Stimulated activated CD8-positive, alpha-beta memory T cell treated with anti-CD3 and anti-CD28 coated beads, Interleukin-4, amount 100 ng/mL, for 24 hours (primary cell): ENCODE data around the gene MYO1F.
"Not testable (repeated sequence)": the region's sequence is repeated elsewhere in the genome, so short reads cannot be mapped to it uniquely, and the experiment has no call there.

ENCODE experiments used
- DNase-seq: peaks from one replicate; pipeline ENCODE4 v3.0.0-alpha.2; 2020; ENCODE audit warnings: low read depth

MYO1F gene

GRCh38 chr19:8517551-8518442, 59.4 kb downstream of the MYO1F start:
- no peak for DNase-seq

DNA sequence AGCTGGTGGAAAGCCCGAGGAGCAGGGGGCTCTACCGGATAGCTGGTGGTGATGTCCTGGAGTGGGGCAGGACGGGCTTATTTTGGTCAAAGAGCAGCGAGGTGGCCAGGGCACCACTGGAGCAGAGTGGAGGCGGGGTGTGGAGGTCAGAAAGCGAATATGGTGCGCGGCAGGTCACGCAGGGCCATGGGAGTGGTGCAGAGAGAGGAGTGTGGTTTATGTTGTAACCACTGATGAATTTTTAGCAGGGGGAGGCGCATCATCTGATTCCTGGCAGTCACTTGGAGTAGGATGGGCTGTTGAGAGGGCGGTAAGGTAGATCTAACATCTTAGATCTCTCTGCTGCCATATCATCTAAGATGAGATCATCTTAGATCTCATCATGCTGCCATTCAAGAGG, 61.9 kb downstream of the MYO1F start:
- no peak for DNase-seq

DNA sequence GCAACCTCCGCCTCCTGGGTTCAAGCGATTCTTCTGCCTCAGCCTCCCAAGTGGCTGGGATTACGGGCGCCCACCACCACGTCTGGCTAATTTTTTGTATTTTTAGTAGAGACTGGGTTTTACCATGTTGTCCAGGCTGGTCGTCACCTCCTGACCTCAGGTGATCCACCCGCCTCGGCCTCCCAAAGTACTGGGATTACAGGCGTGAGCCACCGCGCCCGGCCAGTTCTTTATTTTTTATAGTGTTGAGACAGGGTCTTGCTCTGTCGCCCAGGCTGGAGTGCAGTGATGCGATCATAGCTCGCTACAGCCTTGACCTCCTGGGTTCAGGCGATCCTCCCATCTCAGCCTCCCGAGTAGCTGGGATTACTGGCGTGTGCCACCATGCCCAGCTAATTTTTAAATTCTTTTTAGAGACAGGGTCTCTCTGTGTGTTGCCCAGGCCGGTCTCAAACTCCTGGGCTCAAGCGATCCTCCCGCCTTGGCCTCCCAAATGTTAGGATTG, 62.7 kb downstream of the MYO1F start:
- DNase-seq = not testable (repeated sequence)

GRCh38 chr19:8513687-8514504, 63.3 kb downstream of the MYO1F start, which contains the start of gene ZNF414:
Gene ZNF414 (minus strand): TSS chr19:8514167. CDS start chr19:8514046, 121 bp downstream.
- peak; percentile 94 for DNase-seq

GRCh38 chr19:8513036-8513686, 64.1 kb downstream of the MYO1F start:
- DNase-seq = no peak

- DNase-seq = no peak
These were observed 64.9 kb downstream of the MYO1F start for GRCh38 chr19:8512115-8512967.

DNA sequence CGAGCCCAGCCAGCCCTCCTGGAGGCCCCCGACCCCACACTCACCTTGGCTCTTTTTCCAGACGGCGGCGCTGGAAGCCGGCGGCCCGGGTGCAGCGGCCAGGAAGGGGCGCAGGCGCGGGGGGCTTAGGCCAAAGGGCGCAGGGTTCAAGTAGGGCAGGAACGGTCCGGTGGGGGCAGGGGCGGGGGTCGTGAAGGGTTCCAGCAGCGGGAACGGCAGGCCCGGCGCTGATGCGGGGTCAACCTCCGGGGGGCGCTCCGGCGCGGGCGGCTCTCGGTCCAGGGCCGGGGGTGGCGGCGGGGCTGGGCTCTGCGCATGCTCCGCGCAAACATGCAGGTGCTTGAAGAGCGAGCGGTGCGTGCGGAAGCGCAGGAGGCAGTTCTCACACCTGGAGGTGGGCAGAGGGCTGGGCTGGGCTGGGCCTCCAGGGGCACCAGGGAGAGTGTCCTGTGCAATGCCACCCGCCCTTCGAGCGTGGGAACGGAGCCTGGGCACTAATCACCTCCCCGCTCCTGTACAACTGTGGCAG, 65.6 kb downstream of the MYO1F start:
- DNase-seq = no peak

DNA sequence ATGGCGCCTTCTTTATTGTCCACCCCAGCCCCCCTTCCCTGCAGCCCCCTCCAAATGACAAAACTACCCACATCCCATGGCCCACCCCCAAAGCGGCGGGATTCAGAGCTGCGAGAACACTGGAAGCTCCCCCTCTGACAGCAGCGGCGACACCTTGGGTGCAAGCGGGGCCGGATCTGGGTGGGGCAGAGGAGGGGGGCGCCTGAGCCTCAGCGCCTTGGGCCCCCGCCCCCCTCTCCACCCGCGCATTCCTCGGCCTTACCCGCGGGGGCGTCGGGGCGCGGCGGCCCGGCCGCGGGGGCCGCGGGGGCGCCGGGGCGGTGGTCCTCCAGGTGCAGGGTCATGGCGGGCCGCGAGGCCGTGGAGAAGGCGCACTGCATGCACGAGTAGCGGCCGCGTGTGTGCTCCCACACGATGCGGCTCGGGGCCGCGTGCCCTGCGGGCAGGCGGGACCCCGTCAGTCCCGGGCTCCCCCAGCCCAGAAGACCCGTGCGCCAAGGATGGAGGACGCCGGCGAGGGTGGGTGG, 66.6 kb downstream of the MYO1F start:
- no peak for DNase-seq

GRCh38 chr19:8506402-8506957, 70.8 kb downstream of the MYO1F start:
- no peak for DNase-seq

DNA sequence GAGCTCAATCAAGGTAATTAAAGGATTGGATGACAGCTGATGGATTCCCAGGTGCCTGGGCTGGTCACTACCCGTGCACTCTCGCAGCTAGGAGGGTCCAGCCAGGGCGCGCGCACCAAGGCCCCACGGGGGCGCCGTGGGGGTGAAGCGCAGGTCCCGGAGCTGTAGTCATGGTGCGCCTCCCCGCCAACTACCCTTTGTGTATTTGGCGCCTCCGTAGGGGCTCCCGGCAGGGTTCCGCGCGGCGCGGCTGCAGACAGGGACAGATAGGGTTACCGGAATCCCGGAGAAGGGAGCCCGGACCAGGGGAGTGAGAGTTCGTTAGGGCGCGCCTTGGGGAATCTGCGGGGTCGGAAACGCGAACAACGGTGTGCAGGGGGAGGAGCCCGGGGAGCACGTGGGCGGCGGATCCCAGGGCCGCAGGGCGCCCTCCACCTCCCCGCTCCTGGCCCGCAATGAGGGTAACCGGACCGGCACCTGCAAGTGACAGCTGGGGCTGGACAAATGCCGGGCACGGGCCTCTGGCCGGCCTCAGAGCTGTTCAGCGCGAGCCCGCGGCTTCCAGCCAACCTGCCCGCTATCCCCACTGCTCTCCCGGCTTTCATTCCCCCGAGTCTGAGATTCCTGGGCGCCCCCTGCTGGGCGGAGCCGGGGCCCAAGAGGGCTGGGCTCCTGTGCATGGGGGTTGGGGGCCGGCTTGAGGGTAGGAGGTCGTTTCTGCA, 71.4 kb downstream of the MYO1F start:
- DNase-seq = peak; percentile 56

DNA sequence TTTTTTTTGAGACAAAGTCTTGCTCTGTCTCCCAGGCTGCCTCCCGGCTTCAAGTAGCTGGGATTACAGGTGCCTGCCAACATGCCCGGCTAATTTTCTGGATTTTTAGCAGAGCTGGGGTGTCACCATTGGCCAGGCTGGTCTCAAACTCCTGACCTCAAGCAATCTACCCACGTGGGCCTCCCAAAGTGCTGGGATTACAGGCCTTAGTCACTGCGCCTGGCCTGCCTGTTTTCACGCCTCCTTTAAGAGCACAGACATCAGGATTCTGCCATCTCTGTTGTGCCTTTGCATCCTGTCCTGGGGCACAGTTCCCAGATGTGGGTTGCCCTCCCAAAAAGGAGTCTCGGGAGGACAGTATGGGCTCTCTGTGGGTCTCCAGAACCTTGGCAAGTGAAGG, 72.3 kb downstream of the MYO1F start:
- no peak for DNase-seq

GRCh38 chr19:8504171-8504570, 73.1 kb downstream of the MYO1F start:
- no peak for DNase-seq

DNA sequence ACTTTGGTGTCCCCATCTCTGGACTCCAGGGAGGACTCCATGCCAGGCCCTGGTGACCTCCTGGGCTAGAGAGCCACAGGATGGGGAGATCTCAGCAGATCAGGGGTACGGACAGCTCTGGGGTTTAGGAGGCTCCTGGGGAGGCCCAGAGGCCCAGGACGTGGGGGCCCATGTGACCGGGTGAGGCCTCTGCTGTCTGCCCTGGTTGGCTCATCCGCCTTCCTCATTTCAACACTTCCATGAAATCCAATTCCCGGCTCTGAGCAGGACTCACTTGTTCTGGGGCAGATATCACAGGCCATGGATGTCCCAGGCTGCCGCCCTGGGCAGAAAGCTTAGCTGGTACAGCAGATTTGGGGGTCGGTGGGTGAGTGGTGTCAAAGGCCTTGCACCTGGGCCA, 73.7 kb downstream of the MYO1F start:
- no peak for DNase-seq

GRCh38 chr19:8501981-8502380, 75.3 kb downstream of the MYO1F start:
- no peak for DNase-seq

DNA sequence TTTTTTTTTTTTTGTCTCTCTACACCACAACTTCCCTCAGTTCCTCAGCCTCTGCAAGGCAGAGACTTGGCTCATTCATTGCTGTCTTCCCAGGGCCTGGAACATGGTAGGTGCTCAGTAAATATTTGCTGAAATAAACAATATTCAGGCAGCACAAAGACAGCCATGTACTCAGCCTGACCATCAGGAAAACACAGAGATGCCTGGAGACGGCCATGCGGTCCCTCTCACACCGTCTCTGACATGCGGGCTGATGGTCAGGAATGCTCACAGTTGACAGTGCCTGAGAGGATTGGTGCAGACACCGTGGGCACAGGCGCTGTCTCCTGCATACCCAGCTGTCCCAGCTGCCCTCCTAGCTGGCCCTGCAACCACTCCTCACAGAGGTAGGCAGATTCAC, 75.7 kb downstream of the MYO1F start:
- no peak for DNase-seq

DNA sequence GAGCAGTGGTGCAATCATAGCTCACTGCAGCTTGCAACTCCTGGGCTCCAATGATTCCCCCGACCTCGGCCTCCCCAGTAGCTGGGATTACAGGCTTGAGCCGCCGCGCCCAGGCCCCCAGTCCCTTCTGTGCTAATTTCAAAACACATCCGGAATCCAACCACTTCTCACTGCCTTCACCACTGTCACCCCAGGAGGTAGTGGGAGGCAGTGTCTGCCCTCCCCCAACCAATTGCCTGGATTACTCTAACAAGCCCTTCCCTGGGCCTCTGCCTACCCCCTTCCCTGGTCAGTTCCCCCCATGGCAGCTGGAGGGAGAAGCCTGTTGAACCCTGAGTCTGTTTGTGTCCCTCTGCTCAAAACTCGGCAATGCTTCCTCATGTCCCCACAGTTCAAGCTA, 77.1 kb downstream of the MYO1F start:
- no peak for DNase-seq

DNA sequence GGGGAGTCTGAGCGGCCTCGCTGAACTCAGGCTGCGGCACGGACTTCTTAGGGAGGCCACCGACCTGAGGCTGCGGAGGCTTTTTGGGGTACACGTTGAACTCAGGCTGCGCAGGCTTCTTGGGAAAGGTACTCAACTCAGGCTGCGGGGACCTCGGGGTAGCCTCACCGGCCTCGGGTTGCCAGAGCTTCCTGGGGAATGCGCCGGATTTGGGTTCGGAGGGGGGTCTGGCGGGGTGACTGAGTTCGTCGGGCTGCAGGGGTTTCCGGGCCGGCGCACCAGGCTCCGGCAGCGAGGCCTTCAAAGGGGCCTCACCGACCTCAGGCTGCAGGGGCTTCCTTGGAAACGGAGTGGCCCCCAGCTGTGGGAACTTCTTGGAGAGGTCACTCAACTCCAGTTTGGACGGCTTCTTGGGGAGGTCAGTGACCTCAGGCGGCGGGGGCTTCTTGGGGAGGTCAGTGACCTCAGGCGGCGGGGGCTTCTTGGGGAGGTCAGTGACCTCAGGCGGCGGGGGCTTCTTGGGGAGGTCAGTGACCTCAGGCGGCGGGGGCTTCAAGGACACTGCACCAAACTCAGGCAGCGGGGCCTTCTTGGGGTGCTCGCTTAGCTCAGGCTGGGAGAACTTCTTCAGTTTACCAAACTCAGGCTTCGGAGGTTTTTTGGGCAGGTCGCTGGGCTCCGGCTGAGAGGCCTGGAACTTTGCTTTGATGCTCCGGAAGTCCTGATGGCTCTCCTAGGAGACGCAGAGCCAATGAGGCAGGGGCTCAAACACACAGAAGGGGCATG, 78.0 kb downstream of the MYO1F start:
- DNase-seq = no peak

GRCh38 chr19:8498295-8498694, 78.9 kb downstream of the MYO1F start:
- DNase-seq = no peak

GRCh38 chr19:8494158-8494557, 83.1 kb downstream of the MYO1F start:
- no peak for DNase-seq
